PC-3 (cell line): ENCODE measurements around the gene DENND2A. TPM values are rescaled to one million over a fixed set of nuclear protein-coding genes. Genes with fewer than 3 reads are reported as not detected.

Source experiments
- ATAC-seq: fragments of 200-7000 bp; cut with Tn5 transposase; 2 replicates; pipeline ENCODE4 v1.9.1; 2020; ENCODE audit warnings: mild to moderate bottlenecking, moderate library complexity
- BruUV-seq: library from RNA; stranded (reverse); fragments of 400-500 nt; replicated peaks from 2 replicates; lab custom pipeline; 2021; lab: Mats Ljungman, UMichigan
- CTCF ChIA-PET: fragments of 300-600 bp; sonication (Branson Sonifier 250); formaldehyde crosslinking; loops from one replicate; lab custom pipeline; 2022; ENCODE audit warnings: antibody characterized with exemption; lab: Charles Lee
- POLR2A ChIA-PET: fragments of 300-600 bp; sonication (Branson Sonifier 250); formaldehyde crosslinking; loops from one replicate; lab custom pipeline; 2022; ENCODE audit warnings: antibody characterized with exemption; ENCODE audit not compliant: unreplicated experiment; lab: Charles Lee
- DNase-seq: peaks from one replicate; pipeline ENCODE4 v3.0.0-alpha.2; 2015
- H2AFZ ChIP-seq: fragments of 300-600 bp; sonication (generic); 2 replicates; pipeline ENCODE4 v1.6.0; 2016; ENCODE audit warnings: antibody characterized with exemption, low read length
- H3F3A ChIP-seq: fragments of 300-600 bp; sonication (generic); one replicate; pipeline ENCODE4 v1.6.0; 2017; ENCODE audit warnings: antibody characterized with exemption, low read length, control low read depth, mild to moderate bottlenecking; ENCODE audit not compliant: unreplicated experiment
- H3K27ac ChIP-seq: fragments of 300-600 bp; sonication (generic); 2 replicates; pipeline ENCODE4 v1.5.1; 2016; ENCODE audit warnings: mild to moderate bottlenecking, low read length
- H3K27me3 ChIP-seq: fragments of 300-600 bp; sonication (generic); 2 replicates; pipeline ENCODE4 v1.6.1; 2016; ENCODE audit warnings: low read length, mixed read lengths
- H3K36me3 ChIP-seq: fragments of 300-600 bp; sonication (generic); 2 replicates; pipeline ENCODE4 v1.6.1; 2016; ENCODE audit warnings: low read depth, mixed run types, low read length, mixed read lengths
- H3K4me1 ChIP-seq: fragments of 300-600 bp; sonication (generic); 2 replicates; pipeline ENCODE4 v1.5.1; 2016; ENCODE audit warnings: low read length; ENCODE audit not compliant: insufficient read depth
- H3K4me2 ChIP-seq: fragments of 300-600 bp; sonication (generic); 2 replicates; pipeline ENCODE4 v1.6.0; 2016; ENCODE audit warnings: low read length
- H3K4me3 ChIP-seq: fragments of 300-600 bp; sonication (generic); 2 replicates; pipeline ENCODE4 v1.5.1; 2016; ENCODE audit warnings: mild to moderate bottlenecking, low read length, mixed read lengths
- H3K79me2 ChIP-seq: fragments of 300-600 bp; sonication (generic); 2 replicates; pipeline ENCODE4 v1.6.1; 2017; ENCODE audit warnings: low read length, mixed read lengths
- H3K9ac ChIP-seq: fragments of 300-600 bp; sonication (generic); 2 replicates; pipeline ENCODE4 v1.6.0; 2016; ENCODE audit warnings: mild to moderate bottlenecking, low read length
- H3K9me2 ChIP-seq: fragments of 300-600 bp; sonication (generic); replicated peaks from 2 replicates; pipeline ENCODE4 v1.6.1; 2016; ENCODE audit warnings: mixed run types, low read length, mixed read lengths
- H3K9me3 ChIP-seq: fragments of 300-600 bp; sonication (generic); 2 replicates; pipeline ENCODE4 v1.6.1; 2016; ENCODE audit warnings: low read length, mixed read lengths
- H4K20me1 ChIP-seq: fragments of 300-600 bp; sonication (generic); 2 replicates; pipeline ENCODE4 v1.6.1; 2016; ENCODE audit warnings: low read length, mixed read lengths
- CTCF ChIP-seq: fragments of 300-600 bp; sonication (generic); conservative IDR thresholded peaks from 2 replicates; pipeline ENCODE4 v1.5.1; 2017; ENCODE audit warnings: antibody characterized with exemption, low read depth, mild to moderate bottlenecking, low read length
- EZH2 ChIP-seq: fragments of 300-600 bp; sonication (generic); IDR thresholded peaks from one replicate; pipeline ENCODE4 v1.6.1; 2017; ENCODE audit warnings: antibody characterized with exemption, mild to moderate bottlenecking, low read length; ENCODE audit not compliant: unreplicated experiment
- EZH2phosphoT487 ChIP-seq: fragments of 300-600 bp; sonication (generic); IDR thresholded peaks from 2 replicates; pipeline ENCODE4 v1.6.1; 2018; ENCODE audit warnings: mild to moderate bottlenecking, antibody characterized with exemption, low read length, borderline replicate concordance
- intact Hi-C: fragments of 100-400 bp; cut with micrococcal nuclease; formaldehyde crosslinking; loops from 2 replicates; pipeline ENCODE4 v1.9.0; 2023
- total RNA-seq: library from RNA; depleted of rRNA; stranded (reverse); fragments of >200 nt; gene quantifications from 2 replicates; pipeline ENCODE4 v1.2.3, GENCODE V29; 2014

Gene DENND2A
- total RNA-seq, 1 experiment from 2014 or later, result 8.9 TPM

GRCh38 chr7:140638173-140638791 is 2.3 kb downstream of the DENND2A start:
- ChIA-PET POLR2A (no interaction called here), CTCF (no interaction called here)
- H3K4me1 ChIP-seq, result peaks cover 15% of the 10 kb centered on the region; the same call in 1 of the 2 replicates
- no peak overlapping the region for H3K9ac ChIP-seq
- no peak overlapping the region for H2AFZ ChIP-seq
- BruUV-seq, result no TSS peak
- no peak overlapping the region for H3K27ac ChIP-seq
- ATAC-seq, result no peak; the same call in 1 of the 2 replicates
- H3F3A ChIP-seq, result no peaks in the 10 kb centered on the region
- H3K27me3 ChIP-seq, result no peaks in the 10 kb centered on the region
- H3K4me3 ChIP-seq, result no peak overlapping the region
- no peaks in the 10 kb centered on the region for H3K9me2 ChIP-seq
- H3K79me2 ChIP-seq, result peaks cover 30% of the 10 kb centered on the region
- H3K9me3 ChIP-seq, result no peaks in the 10 kb centered on the region
- intact Hi-C loops, result no loop called here
- TF ChIP-seq CTCF, result peak; percentile 41; the same call in 1 of the 2 replicates
- no peak for TF ChIP-seq EZH2phosphoT487
- no peak for TF ChIP-seq EZH2
- no peaks in the 10 kb centered on the region for H3K36me3 ChIP-seq
- no peaks in the 10 kb centered on the region for H4K20me1 ChIP-seq
- H3K4me2 ChIP-seq, result peak overlapping the region; percentile 83; the same call in 1 of the 2 replicates
- DNase-seq, result peak; percentile 46

DNA sequence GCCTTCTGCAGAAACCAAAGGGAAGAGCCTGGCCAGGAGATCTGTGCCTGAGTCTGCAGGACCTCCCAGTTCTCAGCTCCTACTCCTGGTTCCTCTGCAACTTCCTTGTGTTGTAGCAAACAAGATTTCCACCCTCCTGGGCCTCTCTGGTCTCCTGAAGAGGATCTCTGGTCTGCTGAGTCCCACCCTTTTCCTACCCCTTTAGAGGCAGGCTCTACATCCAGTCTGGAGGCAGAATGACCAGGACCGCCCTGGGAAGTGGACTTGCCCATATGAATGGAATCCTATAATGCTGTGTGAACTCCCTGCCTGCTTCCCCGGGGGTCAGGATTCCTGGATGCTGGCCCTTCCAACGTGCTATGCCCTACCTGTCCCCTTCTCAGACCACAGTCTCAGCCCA is 3.2 kb downstream of the DENND2A start:
- BruUV-seq, result no TSS peak
- Histone ChIP-seq H3K4me1 (peaks cover 15% of the 10 kb centered on the region; the same call in 1 of the 2 replicates), H3K27me3 (no peaks in the 10 kb centered on the region), H3K27ac (no peak overlapping the region), H3K9ac (no peak overlapping the region), H3K79me2 (peaks cover 30% of the 10 kb centered on the region), H3K4me2 (no peak overlapping the region), H3K36me3 (no peaks in the 10 kb centered on the region), H3K4me3 (no peak overlapping the region), H3F3A (no peaks in the 10 kb centered on the region), H3K9me3 (no peaks in the 10 kb centered on the region), H2AFZ (no peak overlapping the region), H3K9me2 (no peaks in the 10 kb centered on the region), H4K20me1 (no peaks in the 10 kb centered on the region)
- TF ChIP-seq EZH2phosphoT487 (no peak), CTCF (no peak), EZH2 (no peak)
- POLR2A ChIA-PET, result no interaction called here
- intact Hi-C loops, result no loop called here
- CTCF ChIA-PET, result no interaction called here
- DNase-seq (no peak), ATAC-seq (no peak)

DNA sequence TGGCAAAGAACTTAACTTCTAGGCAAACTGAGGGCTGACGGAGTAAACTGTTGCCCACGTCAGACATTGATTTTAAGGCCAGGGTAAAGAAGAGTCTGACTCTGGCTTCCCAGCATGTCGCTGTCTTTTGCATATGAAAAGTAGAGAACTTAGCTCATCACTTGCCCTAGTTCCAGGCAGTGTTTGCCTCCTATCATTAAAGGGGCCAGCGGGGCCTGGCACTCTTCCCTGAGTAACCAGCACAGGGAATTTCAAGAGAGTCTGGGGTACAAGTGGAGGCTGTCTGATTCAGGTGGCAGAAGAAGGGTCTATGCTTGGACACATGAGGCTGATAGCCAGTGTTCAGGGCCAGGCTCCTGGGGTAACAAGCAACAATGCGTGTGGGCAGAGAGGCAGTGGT is 4.8 kb downstream of the DENND2A start:
- TF ChIP-seq CTCF, result no peak
- no peak for TF ChIP-seq EZH2
- TF ChIP-seq EZH2phosphoT487, result no peak
- H2AFZ ChIP-seq, result no peak overlapping the region
- H3K27me3 ChIP-seq, result no peaks in the 10 kb centered on the region
- no peak overlapping the region for H3K4me3 ChIP-seq
- H3F3A ChIP-seq, result no peaks in the 10 kb centered on the region
- intact Hi-C loops, result no loop called here
- ChIA-PET CTCF (no interaction called here), POLR2A (no interaction called here)
- H3K9ac ChIP-seq, result no peak overlapping the region
- DNase-seq (no peak), ATAC-seq (no peak)
- H3K36me3 ChIP-seq, result no peaks in the 10 kb centered on the region
- H3K79me2 ChIP-seq, result peaks cover 30% of the 10 kb centered on the region
- H3K9me3 ChIP-seq, result no peaks in the 10 kb centered on the region
- no peaks in the 10 kb centered on the region for H4K20me1 ChIP-seq
- no peak overlapping the region for H3K4me2 ChIP-seq
- no peaks in the 10 kb centered on the region for H3K9me2 ChIP-seq
- no peak overlapping the region for H3K27ac ChIP-seq
- peaks cover 10% of the 10 kb centered on the region; the same call in 1 of the 2 replicates for H3K4me1 ChIP-seq
- no TSS peak for BruUV-seq
